Activated effector memory CD4-positive, alpha-beta T cell treated with anti-CD3 and anti-CD28 coated beads, Interleukin-2, amount 50 U/mL, for 16 hours (primary cell): ENCODE measurements around the gene KRTAP10-4.
"Not testable (repeated sequence)": the region's sequence is repeated elsewhere in the genome, so short reads cannot be mapped to it uniquely, and the experiment has no call there.

ENCODE experiments used
- DNase-seq: peaks from one replicate; pipeline ENCODE4 v3.0.0-alpha.2; 2020

Gene KRTAP10-4

DNA sequence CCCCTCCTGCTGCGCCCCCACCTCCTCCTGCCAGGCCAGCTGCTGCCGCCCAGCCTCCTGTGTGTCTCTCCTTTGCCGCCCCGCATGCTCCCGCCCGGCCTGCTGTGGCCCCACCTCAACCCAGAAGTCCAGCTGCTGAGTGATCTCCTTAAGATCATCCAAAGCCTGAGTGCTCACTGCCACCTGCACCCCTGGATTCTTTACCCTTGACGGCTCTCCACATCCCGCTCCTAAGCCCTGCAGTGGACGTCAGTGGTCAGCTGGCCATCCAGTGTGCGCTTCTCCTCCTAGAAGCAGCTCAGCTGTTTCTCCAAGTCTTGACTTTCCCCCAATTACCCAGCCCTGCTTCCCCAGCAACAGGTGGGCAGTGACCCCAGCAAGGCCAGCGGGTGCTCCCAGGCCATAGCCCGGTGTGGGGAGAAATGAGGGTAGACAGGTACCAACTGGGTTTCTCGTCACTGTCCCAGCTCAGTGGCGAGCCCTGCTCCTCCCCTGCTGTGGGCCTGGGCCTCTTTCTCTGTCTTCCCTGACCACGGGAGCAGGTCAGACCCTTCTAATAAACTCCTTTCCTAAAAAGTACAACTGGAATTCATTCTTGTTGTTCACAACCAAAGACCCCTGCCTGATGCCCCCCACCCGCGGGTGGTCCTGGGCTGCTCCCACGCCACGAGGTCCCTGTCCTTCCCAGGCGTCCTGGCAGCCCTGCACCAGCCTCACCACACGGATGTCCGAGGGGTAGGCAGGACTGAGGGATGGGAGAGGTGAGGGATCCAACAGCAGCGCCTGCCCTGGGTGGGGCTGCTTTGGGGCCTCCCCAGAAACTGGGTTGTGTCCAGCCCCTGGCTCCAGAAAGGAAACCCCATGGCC lies 28.3 kb downstream of the KRTAP10-4 start:
- no peak for DNase-seq

- DNase-seq: no peak
Measured at GRCh38 chr21:44602463-44602850, 28.9 kb downstream of the KRTAP10-4 start.

DNA sequence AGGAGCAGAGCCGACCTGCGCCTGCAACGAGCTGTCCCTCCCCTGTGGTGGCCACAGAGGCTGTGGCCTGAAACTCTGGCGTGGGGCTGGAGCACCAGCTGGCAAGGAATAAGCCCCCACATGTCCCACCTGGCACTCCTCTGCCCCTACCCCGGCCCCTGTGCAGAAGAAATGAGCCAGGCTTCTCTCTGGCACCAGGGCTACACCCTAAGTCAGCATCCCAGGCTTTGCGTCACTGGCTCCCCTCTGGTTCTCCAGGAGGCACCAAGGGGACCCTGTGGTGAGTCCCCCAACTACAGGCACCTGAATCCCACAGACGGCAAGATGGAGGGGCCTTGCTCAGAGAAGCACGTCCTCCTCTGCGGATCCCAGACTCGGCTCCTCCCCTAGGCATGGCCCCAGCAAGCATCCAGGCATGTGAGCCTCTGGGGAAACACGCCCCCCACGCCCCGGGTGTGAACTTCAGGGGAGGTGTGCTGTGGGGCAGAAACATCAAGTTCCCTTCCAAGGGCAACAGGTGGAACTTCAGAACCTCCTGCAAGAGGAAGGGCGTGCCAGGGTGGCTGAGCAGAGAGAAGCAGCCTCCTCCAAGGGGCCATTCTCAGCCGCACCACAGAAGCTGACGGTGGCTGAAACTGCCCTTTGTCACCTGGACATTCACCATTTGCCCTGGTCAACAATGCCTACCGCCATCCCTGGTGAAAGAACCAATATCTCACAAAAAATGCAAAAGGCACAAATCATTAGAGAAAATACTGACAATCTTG lies 29.8 kb downstream of the KRTAP10-4 start:
- peak; percentile 39 for DNase-seq

DNA sequence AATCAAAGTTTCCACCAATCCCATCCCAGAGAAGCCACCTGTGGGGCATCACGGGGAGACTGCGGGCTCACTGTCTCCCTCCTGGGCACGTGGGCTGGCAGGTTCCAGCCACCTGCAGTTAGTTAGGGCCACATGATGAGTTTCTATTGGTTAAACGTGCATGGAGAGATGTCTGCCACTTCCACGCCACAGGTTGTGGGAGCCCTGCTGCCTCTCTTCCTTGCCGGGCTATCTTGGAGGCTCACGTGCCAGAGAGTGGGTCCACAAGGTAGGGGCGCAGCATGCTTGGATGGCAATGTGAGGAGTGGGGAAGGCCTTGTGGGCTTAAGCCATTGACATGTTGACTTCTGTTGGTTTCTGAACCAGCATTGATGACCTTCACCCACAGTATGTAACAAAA lies 30.4 kb downstream of the KRTAP10-4 start:
- DNase-seq: peak; percentile 55

- no peak for DNase-seq
Measured at GRCh38 chr21:44606495-44606894, 33.0 kb downstream of the KRTAP10-4 start.

DNA sequence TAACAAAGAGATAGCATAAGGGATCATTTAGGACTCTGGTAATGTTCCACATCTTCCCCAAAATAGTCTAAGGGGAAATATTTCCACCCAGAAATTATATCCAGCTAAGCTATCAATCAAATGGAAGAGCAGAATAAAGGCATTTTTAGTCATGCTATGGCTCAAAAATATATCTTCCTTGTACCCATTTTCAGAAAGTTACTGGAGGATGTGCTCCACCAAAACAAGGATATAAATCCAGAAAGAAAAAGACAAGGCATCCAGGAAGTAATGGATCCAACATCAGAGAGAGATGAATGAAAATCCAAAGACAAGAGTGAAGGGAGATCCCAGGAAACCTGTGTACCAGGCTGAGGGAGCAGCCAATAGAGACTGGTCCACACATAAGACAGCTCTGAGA lies 35.7 kb downstream of the KRTAP10-4 start:
- no peak for DNase-seq

GRCh38 chr21:44610157-44610843 lies 36.8 kb downstream of the KRTAP10-4 start:
- not testable (repeated sequence) for DNase-seq

DNA sequence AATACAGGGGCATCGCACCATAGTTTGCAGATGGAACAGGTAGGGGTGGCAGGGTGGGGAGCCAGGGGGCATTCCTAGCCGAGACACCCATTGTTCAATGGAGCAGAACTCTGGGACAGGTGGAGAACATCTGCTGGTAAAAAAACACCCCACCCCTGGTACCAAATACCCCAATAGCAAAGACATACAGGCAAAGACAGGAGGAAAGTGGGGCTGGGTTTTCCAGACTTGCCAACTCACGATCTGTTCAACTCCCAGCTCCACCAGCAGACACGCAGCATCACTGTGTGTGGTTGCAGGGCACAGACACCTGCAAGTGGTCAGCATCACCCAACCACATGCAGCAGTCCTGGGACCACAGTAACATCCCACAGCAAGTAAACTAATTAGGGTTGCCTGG lies 38.0 kb downstream of the KRTAP10-4 start:
- DNase-seq: no peak

- no peak for DNase-seq
Measured at GRCh38 chr21:44612029-44612486, 38.5 kb downstream of the KRTAP10-4 start, which contains the start of gene KRTAP10-8. Gene KRTAP10-8, plus strand, starts transcription at chr21:44612079. Its CDS starts 22 bp downstream, at chr21:44612101.

DNA sequence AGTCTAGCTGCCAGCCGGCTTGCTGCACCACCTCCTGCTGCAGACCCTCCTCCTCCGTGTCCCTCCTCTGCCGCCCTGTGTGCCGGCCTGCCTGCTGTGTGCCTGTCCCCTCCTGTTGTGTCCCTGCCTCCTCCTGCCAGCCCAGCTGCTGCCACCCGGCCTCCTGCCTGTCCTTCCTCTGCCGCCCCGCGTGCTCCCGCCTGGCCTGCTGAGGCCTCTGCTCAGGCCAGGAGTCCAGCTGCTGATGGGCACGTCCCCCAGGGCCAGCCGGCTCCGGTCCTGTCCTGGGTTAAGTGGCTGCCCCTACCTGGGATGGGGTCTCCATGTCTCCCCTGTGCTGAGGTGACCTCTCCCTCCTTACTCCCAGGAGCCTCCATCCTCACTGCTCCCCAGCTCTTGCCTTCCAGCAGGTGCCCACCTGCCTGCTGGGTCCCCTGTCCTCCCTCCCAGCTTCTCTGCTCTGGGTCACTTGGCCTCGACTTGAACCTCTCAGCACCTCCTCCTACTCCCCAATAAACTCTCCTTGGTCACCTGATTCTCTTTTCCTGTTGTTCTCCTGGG lies 39.2 kb downstream of the KRTAP10-4 start:
- no peak for DNase-seq

- DNase-seq: no peak
Measured at GRCh38 chr21:44613386-44614155, 40.0 kb downstream of the KRTAP10-4 start.

GRCh38 chr21:44614161-44614631 lies 40.7 kb downstream of the KRTAP10-4 start:
- no peak for DNase-seq

- no peak for DNase-seq
Measured at GRCh38 chr21:44614961-44615391, 41.4 kb downstream of the KRTAP10-4 start.

GRCh38 chr21:44615466-44615865 lies 41.9 kb downstream of the KRTAP10-4 start:
- DNase-seq: no peak

- no peak for DNase-seq
Measured at GRCh38 chr21:44615911-44616590, 42.5 kb downstream of the KRTAP10-4 start.

GRCh38 chr21:44616591-44616926 lies 43.0 kb downstream of the KRTAP10-4 start:
- no peak for DNase-seq

GRCh38 chr21:44617071-44617501 lies 43.6 kb downstream of the KRTAP10-4 start:
- no peak for DNase-seq

DNA sequence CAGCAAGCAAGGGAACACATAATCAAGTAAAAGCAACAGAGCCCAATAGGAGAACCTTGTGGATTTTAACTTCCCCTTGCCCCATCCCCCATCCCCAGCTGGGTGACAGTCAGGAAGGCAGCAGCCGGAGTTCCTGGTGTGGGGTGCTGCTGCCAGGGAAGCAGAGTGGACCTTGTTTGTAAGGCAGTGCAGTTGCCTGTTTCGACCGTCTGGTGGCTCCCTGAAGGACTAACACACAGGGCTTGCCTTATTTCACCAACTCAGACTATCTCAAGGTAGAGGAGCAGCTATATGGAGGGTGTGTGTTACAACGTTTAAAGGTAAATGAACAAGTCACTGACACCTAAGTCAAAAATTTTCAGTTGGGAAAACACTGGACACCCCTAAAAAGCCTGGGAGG lies 45.0 kb downstream of the KRTAP10-4 start:
- DNase-seq: no peak

DNA sequence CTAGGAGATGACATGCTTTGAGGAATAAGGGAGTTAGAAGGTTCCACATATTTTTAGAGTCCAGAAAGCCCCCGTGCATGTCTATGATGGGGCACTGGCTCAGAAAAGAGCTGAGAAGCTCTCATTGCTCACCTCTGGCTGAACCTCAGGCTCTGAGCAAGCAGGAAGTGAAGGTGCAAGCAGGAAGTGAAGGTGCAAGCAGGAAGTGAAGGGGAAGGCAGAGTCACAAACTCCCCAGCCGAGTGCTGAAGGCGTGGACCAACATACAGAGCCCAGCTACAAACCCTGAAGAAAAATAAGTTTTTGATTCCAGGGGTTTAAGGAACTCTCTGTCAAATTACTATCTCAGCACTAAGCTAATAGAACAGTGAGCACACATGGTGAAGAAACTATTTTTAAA lies 45.4 kb downstream of the KRTAP10-4 start:
- peak; percentile 86 for DNase-seq

- DNase-seq: no peak
Measured at GRCh38 chr21:44619886-44620285, 46.4 kb downstream of the KRTAP10-4 start.

DNA sequence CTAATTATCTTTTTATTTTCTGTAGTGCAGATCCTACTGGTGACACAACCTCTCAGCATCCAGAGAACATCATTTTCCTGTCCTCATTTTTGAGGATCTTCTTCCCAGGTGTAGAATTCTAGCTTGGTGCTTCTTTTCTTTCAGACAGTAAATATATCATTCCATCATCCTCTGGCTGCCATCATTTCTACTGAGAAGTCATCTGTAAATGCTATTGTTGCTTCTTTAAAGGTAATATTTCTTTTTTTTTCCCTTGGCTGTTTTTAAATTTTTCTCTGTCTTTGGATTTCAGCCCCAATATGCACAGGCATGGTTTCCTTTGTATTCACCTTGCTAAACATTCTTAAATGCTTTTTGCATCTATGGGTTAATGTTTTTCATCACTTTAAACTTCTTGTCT lies 50.0 kb downstream of the KRTAP10-4 start:
- DNase-seq: no peak
